GM21528 (cell line): ENCODE data around the gene MAP3K3.
A peak's percentile ranks its signal among the peaks of the same experiment; 100 is the strongest.

Source experiments
- ATAC-seq: cut with Tn5 transposase; IDR thresholded peaks from one replicate; pipeline ENCODE4 v1.9.1; 2021; ENCODE audit warnings: mild to moderate bottlenecking, moderate library complexity; ENCODE audit not compliant: unreplicated experiment, low FRiP score

MAP3K3 gene

DNA sequence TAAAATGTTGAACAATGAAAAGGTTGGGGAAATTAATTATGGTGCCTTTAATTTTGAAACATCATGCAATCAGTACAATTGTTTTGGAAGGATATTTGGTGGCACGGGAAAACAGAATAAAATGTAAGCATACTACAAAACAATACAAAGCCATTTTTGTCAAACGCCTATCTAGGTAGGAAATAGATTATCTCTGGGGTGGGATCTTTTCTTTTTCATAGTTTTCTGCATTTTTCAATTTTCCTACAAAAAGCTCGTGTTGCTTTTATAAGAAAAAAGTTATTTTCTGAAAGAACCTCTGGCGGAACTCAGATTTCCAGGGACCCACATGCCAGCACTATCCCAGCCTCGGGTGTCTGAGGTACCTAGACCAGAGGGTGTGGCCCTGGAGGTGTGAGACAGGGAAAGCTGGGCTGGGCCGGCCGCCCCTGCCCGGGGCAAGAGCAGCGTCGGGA lies 961 bp upstream of the MAP3K3 start:
- ATAC-seq, result no peak

- ATAC-seq, result peak; percentile 34
Observed at GRCh38 chr17:63622574-63623390, 565 bp downstream of the MAP3K3 start.

- no peak for ATAC-seq
Observed at GRCh38 chr17:63623786-63624530, 1.7 kb downstream of the MAP3K3 start.

DNA sequence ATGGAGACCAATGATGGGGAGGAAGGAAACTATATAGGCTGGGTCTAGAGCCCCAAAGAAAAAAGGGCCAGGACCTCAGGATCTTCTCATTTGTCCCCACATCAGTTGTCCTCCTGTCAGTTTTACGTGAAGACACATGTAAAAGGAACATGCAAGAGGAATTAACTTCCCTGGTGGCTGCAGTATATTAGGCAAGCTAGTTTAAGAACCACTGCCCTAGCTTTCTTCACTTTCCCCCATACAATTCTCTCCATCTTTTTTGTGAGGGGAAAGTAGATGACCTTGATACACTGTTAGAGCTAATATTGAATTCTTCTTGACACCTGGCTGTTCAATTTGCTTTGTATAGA lies 2.3 kb downstream of the MAP3K3 start:
- no peak for ATAC-seq

DNA sequence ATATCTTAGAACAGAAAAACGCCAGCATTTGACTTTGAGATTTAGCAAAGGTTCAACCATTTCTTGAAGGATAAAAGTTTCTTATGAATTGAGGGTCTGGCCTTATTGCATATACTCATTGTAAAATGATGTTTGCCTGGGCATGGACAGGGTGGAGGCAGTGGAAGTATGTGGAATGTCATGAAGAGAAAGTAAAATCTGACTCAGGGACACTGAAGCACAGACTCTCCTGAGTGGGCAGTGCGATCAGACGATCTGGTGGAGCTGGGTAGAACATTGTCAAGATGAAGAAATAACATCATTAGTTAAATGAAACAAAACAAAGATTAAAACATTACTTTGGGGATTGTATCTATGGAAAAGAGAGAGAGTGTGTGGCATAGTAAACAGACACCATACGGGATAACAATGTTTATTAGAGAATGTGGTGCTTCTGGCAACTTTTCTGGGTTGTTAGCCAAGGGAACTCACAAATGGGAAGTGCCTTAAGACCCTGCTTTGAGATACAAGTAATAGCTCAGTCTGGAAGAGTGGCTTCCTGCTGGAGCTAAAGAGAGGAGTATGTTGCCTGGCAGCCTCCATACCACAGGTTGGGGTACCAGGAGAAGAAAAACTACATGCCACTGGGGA lies 4.4 kb downstream of the MAP3K3 start:
- no peak for ATAC-seq

DNA sequence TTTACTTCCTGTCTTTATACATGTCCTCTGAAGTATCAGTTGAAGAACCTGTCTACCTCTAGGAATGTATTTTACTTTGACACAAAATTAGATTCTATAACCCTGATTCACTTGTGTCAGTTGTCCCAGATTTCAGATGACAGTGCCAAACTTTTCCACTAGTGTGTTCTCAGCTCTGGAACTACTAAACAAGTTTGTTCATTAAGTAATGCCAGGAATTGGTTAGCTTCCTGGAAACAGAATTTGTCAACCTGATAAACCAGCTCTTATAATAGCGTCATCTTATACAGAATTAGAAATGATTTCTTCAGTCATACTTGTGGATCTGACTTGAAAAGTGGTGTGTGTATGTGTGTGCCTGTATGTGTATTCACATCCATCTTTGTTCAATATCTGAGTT lies 7.4 kb downstream of the MAP3K3 start:
- ATAC-seq, result no peak

GRCh38 chr17:63631062-63631461 lies 8.8 kb downstream of the MAP3K3 start:
- no peak for ATAC-seq

DNA sequence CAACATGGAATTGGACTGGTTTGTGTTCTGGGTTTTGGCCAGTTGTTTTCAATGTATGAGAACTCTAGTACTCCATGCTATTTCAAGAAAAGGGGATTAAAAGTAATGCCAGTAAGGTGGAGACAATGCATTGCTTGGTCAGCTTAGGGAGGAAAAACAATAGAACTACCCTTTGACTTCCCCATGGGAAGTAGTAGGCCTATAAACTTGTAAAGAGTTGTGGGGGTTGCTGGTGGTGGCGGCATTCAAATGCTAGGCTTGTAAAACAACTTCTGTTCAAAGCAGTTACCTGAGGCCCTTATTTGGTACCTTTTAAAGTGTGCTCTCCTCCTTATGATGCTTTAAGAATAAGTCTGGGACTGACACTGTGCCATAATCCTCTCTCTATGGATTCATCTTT lies 9.4 kb downstream of the MAP3K3 start:
- ATAC-seq, result no peak

GRCh38 chr17:63633742-63634141 lies 11.5 kb downstream of the MAP3K3 start:
- no peak for ATAC-seq

- ATAC-seq, result no peak
Observed at GRCh38 chr17:63634163-63634562, 11.9 kb downstream of the MAP3K3 start.

- no peak for ATAC-seq
Observed at GRCh38 chr17:63634816-63635215, 12.6 kb downstream of the MAP3K3 start.

GRCh38 chr17:63635290-63635689 lies 13.1 kb downstream of the MAP3K3 start:
- ATAC-seq, result no peak

DNA sequence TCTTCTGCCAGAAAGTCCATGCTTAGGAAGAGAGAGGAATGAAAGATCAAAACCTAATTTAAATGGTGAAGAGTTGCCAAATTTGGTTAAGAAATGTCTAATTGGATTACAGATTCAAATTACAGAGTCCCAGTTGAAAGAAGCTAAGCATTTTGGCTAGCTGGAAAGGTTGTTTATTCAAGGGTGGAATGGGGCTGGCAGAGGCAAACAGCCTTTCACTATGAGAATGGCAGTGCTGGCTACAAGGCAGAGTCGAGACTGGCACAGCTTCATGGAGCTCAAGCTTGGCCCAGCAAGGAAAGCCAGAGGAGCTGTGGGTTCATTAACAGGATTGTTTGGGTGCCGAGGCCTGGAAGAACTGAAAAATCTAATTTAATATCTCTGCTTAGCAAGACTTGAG lies 13.6 kb downstream of the MAP3K3 start:
- ATAC-seq, result no peak

- no peak for ATAC-seq
Observed at GRCh38 chr17:63639125-63639524, 16.9 kb downstream of the MAP3K3 start.

- ATAC-seq, result no peak
Observed at GRCh38 chr17:63640038-63640437, 17.8 kb downstream of the MAP3K3 start.

- ATAC-seq, result no peak
Observed at GRCh38 chr17:63641692-63642448, 19.7 kb downstream of the MAP3K3 start.

- ATAC-seq, result no peak
Observed at GRCh38 chr17:63644846-63645245, 22.6 kb downstream of the MAP3K3 start.

DNA sequence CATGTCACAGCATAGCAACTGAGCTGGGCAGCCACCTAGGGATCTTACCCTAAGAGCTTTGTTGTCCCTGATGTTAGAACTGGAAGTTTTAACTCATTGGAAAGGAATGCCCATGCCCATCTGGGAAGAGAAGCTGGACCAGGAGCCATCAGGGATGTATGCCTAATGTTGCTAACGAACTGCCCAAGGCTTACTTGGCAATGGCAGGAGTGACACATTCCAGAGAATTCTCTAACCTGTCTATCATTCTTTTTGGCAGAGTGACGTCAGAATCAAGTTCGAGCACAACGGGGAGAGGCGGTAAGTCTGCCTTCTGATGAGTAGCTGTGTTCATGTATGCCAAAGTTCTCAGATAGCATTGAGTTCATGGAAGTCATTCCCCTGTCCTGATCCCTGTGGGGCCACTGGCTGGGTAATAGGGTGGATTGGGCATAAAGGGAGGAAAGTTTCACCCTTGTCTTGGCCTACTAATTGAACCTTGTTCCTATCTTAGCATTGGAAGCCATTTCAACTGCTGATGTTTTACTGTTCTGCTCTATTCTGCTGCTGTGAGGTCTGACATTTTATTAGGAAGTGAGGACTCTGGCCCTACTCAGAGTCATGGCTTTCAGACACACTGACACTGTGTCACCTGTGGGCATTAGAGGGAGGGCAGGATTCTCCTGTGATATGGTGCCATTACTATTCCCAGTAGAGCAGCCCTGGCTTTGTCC lies 23.7 kb downstream of the MAP3K3 start:
- peak; percentile 66 for ATAC-seq

GRCh38 chr17:63646488-63646806 lies 24.2 kb downstream of the MAP3K3 start:
- peak; percentile 84 for ATAC-seq

DNA sequence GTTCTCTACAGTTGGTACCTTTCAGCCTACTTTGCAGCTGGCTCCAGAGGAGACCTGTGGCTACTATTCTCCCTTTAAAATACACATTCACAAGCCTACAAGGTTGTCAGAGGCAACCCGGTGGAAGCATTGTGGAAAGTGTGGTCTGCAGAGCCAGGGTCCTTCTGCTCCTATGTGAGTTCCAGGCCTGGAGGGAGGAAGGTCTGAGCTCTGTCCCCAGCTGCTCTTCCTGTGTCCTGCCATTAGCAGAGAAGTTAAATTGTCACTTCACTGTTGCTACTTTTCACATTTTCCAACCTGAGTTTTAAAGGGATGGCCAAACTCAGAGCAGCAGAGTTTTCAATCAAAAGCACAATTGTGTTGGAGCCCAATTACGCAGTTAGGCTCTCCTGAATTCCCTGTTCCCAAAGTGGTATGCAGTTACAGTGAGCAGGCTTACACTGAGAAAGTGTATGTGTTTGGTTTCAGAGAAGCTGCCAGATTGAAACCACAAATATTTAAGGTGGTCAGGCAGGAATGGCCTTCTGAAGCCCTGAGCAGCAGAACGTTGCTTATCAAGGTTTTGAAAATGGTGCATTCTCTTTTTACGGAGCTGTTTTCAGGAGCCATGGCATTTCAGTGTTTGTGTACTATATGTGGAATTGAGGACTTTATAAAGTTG lies 25.0 kb downstream of the MAP3K3 start:
- no peak for ATAC-seq
